ENCODE data around the gene PYY. TPM values are rescaled to one million over a fixed set of nuclear protein-coding genes. Genes with fewer than 3 reads are reported as not detected.
"Not testable (repeated sequence)": the region's sequence is repeated elsewhere in the genome, so short reads cannot be mapped to it uniquely, and the experiment has no call there.

PYY gene
- total RNA-seq, 2 experiments from 2014 or later = 0.29 TPM; not detected in 1

DNA sequence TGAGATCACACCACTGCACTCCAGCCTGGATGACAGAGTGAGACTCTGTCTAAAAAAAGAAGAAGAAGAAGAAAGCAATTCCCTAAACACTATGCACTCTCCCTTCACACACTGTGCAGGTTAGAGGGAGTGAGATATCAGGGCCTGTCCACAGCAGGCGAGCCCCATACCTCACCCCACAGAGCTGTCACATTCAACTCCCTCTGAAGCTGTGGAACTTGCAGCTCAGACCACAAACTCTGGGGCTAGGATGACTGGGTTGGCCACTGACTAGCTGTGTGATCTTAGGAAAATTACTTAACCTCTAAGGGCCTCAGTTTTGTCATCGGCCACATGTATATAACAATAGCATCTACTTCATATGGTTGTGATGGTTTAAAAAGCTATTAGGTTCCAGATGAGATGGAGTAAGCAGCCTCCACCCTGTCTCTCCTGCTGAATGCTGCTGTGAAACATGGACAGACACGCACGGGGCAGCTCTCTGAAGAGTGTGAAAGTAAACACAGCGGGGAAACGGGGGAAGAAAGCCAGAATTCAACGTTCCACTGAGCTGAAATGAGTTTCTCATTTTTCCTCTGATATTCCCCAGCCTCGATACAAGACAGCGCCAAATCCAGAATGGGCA, 13.6 kb upstream of the PYY start:
- ChIA-PET POLR2A (no interaction called here), CTCF (interaction anchor here (1.2 to 1.6 kb wide), 4 partner anchors 23 to 88 kb away, joined by 3 read pairs; partner anchors contain the start of gene PPY)
- H3K4me3 Mint-ChIP-seq = no peak overlapping the region
- no peaks in the 10 kb centered on the region for H3K4me1 Mint-ChIP-seq (ENCODE audit: low read depth)
- ATAC-seq (no peak), DNase-seq (no peak)
- no peak overlapping the region for H3K27ac Mint-ChIP-seq
- H3K9me3 Mint-ChIP-seq = no peaks in the 10 kb centered on the region
- H3K27me3 Mint-ChIP-seq = peaks cover 2% of the 10 kb centered on the region
- TF ChIP-seq CTCF (IDR thresholded peaks at IDR 0.05) = no peak
- H3K36me3 Mint-ChIP-seq (ENCODE audit: low read depth) = no peaks in the 10 kb centered on the region
- intact Hi-C loops (cut with micrococcal nuclease) = no loop called here

DNA sequence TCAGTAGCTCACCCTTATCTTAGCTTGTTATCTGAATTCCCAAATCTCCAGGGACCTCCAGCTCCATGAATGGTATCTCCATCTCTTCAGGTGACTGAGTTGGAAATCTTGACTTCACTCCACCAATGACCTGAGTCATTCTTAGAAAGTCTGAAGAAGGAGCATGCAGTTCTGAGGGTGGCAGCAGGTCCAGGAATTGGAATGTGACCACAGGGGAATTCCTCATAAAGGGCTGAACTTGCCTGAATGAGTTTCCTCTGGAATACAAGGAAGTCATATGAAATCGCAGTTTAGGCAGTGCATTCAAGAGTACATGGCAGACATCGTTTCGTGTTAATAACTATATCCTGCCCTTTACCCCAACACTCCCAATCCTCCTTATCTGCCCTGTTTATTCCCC, 12.5 kb upstream of the PYY start:
- ATAC-seq (no peak), DNase-seq (no peak)
- no peaks in the 10 kb centered on the region for H3K9me3 Mint-ChIP-seq
- intact Hi-C loops (cut with micrococcal nuclease) = no loop called here
- H3K36me3 Mint-ChIP-seq (ENCODE audit: low read depth) = no peaks in the 10 kb centered on the region
- POLR2A ChIA-PET = no interaction called here
- no peaks in the 10 kb centered on the region for H3K4me1 Mint-ChIP-seq (ENCODE audit: low read depth)
- no peak for TF ChIP-seq CTCF (IDR thresholded peaks at IDR 0.05)
- peaks cover 6% of the 10 kb centered on the region for H3K27me3 Mint-ChIP-seq
- H3K27ac Mint-ChIP-seq = no peak overlapping the region
- CTCF ChIA-PET = interaction anchor here (0.8 to 1.3 kb wide), 2 partner anchors 22 to 24 kb away, joined by 3 read pairs; partner anchors contain the start of gene PPY
- no peak overlapping the region for H3K4me3 Mint-ChIP-seq

DNA sequence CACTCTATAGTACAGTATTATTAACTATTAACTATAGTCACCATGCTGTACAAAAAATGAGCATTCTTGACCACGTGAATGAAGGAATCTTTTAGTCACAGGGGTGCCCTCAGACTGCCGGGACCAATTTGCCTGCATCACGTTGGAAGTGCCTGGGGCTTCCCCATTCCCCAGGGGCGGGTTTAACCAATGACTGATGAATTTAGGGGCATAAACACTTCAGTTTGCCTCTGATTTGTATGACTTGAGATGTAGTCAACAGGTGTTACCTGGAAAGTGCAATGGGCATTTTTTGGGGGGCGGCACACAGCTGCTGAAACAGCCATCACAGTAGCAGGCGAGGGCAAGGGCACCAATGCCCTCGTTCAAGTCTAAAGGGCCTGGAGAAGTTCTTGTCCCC, 8.7 kb upstream of the PYY start:
- TF ChIP-seq CTCF (IDR thresholded peaks at IDR 0.05) = no peak
- Mint-ChIP-seq H3K4me1 (ENCODE audit: low read depth) (no peaks in the 10 kb centered on the region), H3K4me3 (no peak overlapping the region), H3K27ac (no peak overlapping the region), H3K27me3 (peaks cover 8% of the 10 kb centered on the region), H3K9me3 (no peaks in the 10 kb centered on the region), H3K36me3 (ENCODE audit: low read depth) (no peaks in the 10 kb centered on the region)
- intact Hi-C loops (cut with micrococcal nuclease) = no loop called here
- DNase-seq (no peak), ATAC-seq (no peak)
- ChIA-PET POLR2A (no interaction called here), CTCF (interaction anchor here (0.8 to 7.0 kb wide), 2 partner anchors 18 to 53 kb away, joined by 3 to 43 read pairs; partner anchors contain the start of gene PPY)

- DNase-seq = no peak
- Mint-ChIP-seq H3K4me1 (ENCODE audit: low read depth) (no peaks in the 10 kb centered on the region), H3K27ac (no peak overlapping the region), H3K4me3 (no peak overlapping the region), H3K27me3 (peaks cover 8% of the 10 kb centered on the region), H3K9me3 (no peaks in the 10 kb centered on the region), H3K36me3 (ENCODE audit: low read depth) (no peaks in the 10 kb centered on the region)
- intact Hi-C loops (cut with micrococcal nuclease) = no loop called here
- ChIA-PET POLR2A (no interaction called here), CTCF (interaction anchor here (1.9 to 7.0 kb wide), 2 partner anchors 18 to 79 kb away, joined by 4 to 43 read pairs; partner anchors contain the start of gene PPY)
- ATAC-seq = no peak
- TF ChIP-seq CTCF (IDR thresholded peaks at IDR 0.05) = no peak
Measured at GRCh38 chr17:43961954-43962353, 8.2 kb upstream of the PYY start.

- CTCF ChIA-PET = interaction anchor here (1.9 to 7.0 kb wide), 2 partner anchors 17 to 80 kb away, joined by 4 to 43 read pairs; partner anchors contain the start of gene PPY
- H3K36me3 Mint-ChIP-seq (ENCODE audit: low read depth); DNase-seq; POLR2A ChIA-PET; H3K27ac Mint-ChIP-seq; intact Hi-C loops (cut with micrococcal nuclease); H3K4me1 Mint-ChIP-seq (ENCODE audit: low read depth); H3K9me3 Mint-ChIP-seq; ATAC-seq; H3K27me3 Mint-ChIP-seq; H3K4me3 Mint-ChIP-seq: not testable (repeated sequence)
Measured at GRCh38 chr17:43961292-43961691, 7.6 kb upstream of the PYY start.

Measured in activated CD8-positive, alpha-beta T cell treated with anti-CD3 and anti-CD28 coated beads for 36 hours (primary cell).